Testis (tissue), 2 donors: ENCODE measurements around the gene EPHA7.

Experiments used
- POLR2A ChIP-seq: fragments of 450-650 bp; IDR thresholded peaks from one replicate; pipeline ENCODE4 v1.6.1; 2017; ENCODE audit warnings: antibody characterized with exemption, mild to moderate bottlenecking, moderate library complexity
- TF ChIP-seq, protein P1 (sequence below), 3 experiments: fragments of 450-650 bp in 2 of 3; fragments of 200-600 bp in 1 of 3; sonication (generic) in 1 of 3; IDR thresholded peaks; one replicate each; pipeline ENCODE4 v1.5.1; 2016 to 2019; ENCODE audit warnings: antibody characterized with exemption in 3 of 3, mild to moderate bottlenecking in 2 of 3, moderate library complexity in 1 of 3

DNA sequence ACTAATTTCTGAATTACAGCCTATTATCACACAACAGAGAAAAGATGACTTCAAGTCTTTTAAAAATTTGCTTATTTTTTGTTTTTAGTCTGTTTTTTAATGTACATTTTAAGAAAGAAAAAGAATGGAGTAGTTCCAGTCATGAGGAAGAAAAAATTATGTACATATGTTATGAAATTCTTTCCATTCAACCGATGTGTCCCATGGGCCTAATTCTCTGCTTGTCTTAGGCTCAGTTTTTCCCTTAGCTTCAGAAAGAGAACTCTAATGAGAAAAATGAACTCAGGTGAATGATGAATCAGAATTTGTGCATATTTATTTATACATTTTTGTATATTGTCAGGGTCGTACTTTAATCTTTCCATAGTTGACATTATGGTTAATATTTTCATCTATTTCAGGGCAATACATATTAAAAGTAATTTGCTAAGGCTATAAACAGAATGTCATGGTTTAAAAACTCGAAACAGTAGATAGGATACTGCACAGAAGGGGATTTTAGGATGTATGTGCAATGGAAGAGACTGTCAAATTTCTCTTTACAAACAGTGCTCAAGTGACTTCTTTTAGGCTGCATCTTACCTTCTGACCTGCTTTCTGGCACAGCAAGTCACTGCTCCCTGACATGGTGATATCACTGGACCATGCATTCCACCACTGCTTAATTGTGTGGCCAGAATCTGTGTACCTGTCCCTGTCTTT is 153.1 kb downstream of the EPHA7 start:
- TF ChIP-seq, protein P1, sequence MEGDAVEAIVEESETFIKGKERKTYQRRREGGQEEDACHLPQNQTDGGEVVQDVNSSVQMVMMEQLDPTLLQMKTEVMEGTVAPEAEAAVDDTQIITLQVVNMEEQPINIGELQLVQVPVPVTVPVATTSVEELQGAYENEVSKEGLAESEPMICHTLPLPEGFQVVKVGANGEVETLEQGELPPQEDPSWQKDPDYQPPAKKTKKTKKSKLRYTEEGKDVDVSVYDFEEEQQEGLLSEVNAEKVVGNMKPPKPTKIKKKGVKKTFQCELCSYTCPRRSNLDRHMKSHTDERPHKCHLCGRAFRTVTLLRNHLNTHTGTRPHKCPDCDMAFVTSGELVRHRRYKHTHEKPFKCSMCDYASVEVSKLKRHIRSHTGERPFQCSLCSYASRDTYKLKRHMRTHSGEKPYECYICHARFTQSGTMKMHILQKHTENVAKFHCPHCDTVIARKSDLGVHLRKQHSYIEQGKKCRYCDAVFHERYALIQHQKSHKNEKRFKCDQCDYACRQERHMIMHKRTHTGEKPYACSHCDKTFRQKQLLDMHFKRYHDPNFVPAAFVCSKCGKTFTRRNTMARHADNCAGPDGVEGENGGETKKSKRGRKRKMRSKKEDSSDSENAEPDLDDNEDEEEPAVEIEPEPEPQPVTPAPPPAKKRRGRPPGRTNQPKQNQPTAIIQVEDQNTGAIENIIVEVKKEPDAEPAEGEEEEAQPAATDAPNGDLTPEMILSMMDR (IDR thresholded peaks at IDR 0.05) = no peak
- no peak for TF ChIP-seq POLR2A
